KOPT-K1 (cell line): ENCODE data around the gene TMBIM1.

ENCODE experiments used
- H3K27ac ChIP-seq: fragments of 200-600 bp; sonication (generic); 2 replicates; pipeline ENCODE4 v1.5.1; 2016; ENCODE audit warnings: antibody characterized with exemption, mild to moderate bottlenecking, low read depth, low read length; ENCODE audit not compliant: poor library complexity, severe bottlenecking
- H3K36me3 ChIP-seq: fragments of 200-600 bp; sonication (generic); 2 replicates; pipeline ENCODE4 v1.5.1; 2017; ENCODE audit warnings: antibody characterized with exemption, mild to moderate bottlenecking, low read length, moderate library complexity; ENCODE audit not compliant: insufficient read depth
- H3K9me3 ChIP-seq: fragments of 200-600 bp; sonication (generic); 2 replicates; pipeline ENCODE4 v1.5.1; 2017; ENCODE audit warnings: antibody characterized with exemption, low read length, mild to moderate bottlenecking; ENCODE audit not compliant: insufficient read depth, poor library complexity, severe bottlenecking

Gene TMBIM1

GRCh38 chr2:218292048-218293014 lies at the start of gene TMBIM1:
TSS of gene TMBIM1 (minus strand) at chr2:218292503. CDS start at chr2:218282141, 10,362 bp downstream.
- H3K27ac ChIP-seq = peak within 1 kb of the TSS; percentile 46
- H3K36me3 ChIP-seq = no peaks in the 10 kb centered on the region
- no peaks in the 10 kb centered on the region for H3K9me3 ChIP-seq

- Histone ChIP-seq H3K9me3 (no peaks in the 10 kb centered on the region), H3K36me3 (no peaks in the 10 kb centered on the region), H3K27ac (no peak overlapping the region)
Measured at GRCh38 chr2:218341381-218341780, 49.1 kb upstream of the TMBIM1 start.

- no peaks in the 10 kb centered on the region for H3K36me3 ChIP-seq
- H3K27ac ChIP-seq = no peak overlapping the region
- no peaks in the 10 kb centered on the region for H3K9me3 ChIP-seq
Measured at GRCh38 chr2:218340656-218341055, 48.4 kb upstream of the TMBIM1 start.

- Histone ChIP-seq H3K36me3 (no peaks in the 10 kb centered on the region), H3K9me3 (no peaks in the 10 kb centered on the region), H3K27ac (no peak overlapping the region)
Measured at GRCh38 chr2:218334531-218334930, 42.2 kb upstream of the TMBIM1 start.

GRCh38 chr2:218332920-218333645 lies 40.8 kb upstream of the TMBIM1 start:
- Histone ChIP-seq H3K9me3 (no peaks in the 10 kb centered on the region), H3K27ac (no peak overlapping the region), H3K36me3 (no peaks in the 10 kb centered on the region)

GRCh38 chr2:218332288-218332687 lies 40.0 kb upstream of the TMBIM1 start:
- H3K27ac ChIP-seq = no peak overlapping the region

GRCh38 chr2:218331745-218332144 lies 39.4 kb upstream of the TMBIM1 start:
- Histone ChIP-seq H3K9me3 (no peaks in the 10 kb centered on the region), H3K27ac (no peak overlapping the region), H3K36me3 (no peaks in the 10 kb centered on the region)

More at GRCh38 chr2:218332288-218332687, 40.0 kb upstream of the TMBIM1 start:
- Histone ChIP-seq H3K36me3 (no peaks in the 10 kb centered on the region), H3K9me3 (no peaks in the 10 kb centered on the region)

GRCh38 chr2:218329826-218330593 lies 37.7 kb upstream of the TMBIM1 start:
- H3K9me3 ChIP-seq = no peaks in the 10 kb centered on the region
- H3K36me3 ChIP-seq = no peaks in the 10 kb centered on the region
- H3K27ac ChIP-seq = no peak overlapping the region

- Histone ChIP-seq H3K36me3 (no peaks in the 10 kb centered on the region), H3K9me3 (no peaks in the 10 kb centered on the region), H3K27ac (no peak overlapping the region)
Measured at GRCh38 chr2:218329027-218329825, 36.9 kb upstream of the TMBIM1 start.

GRCh38 chr2:218328294-218328693 lies 36.0 kb upstream of the TMBIM1 start:
- Histone ChIP-seq H3K36me3 (no peaks in the 10 kb centered on the region), H3K9me3 (no peaks in the 10 kb centered on the region), H3K27ac (no peak overlapping the region)

GRCh38 chr2:218327451-218328210 lies 35.3 kb upstream of the TMBIM1 start:
- Histone ChIP-seq H3K9me3 (no peaks in the 10 kb centered on the region), H3K27ac (no peak overlapping the region), H3K36me3 (no peaks in the 10 kb centered on the region)

GRCh38 chr2:218326315-218326714 lies 34.0 kb upstream of the TMBIM1 start:
- no peaks in the 10 kb centered on the region for H3K9me3 ChIP-seq
- peak overlapping the region; percentile 36 for H3K27ac ChIP-seq
- H3K36me3 ChIP-seq = no peaks in the 10 kb centered on the region

- H3K9me3 ChIP-seq = no peaks in the 10 kb centered on the region
- peak overlapping the region; percentile 36 for H3K27ac ChIP-seq
- H3K36me3 ChIP-seq = no peaks in the 10 kb centered on the region
Measured at GRCh38 chr2:218325566-218326160, 33.4 kb upstream of the TMBIM1 start.
